ENCODE measurements around the gene ATXN10. TPM values are rescaled to one million over a fixed set of nuclear protein-coding genes. Genes with fewer than 3 reads are reported as not detected.

The ATXN10 gene
- total and polyA plus RNA-seq, 2 donors (not counting 1 experiment from before 2014, with no cell fraction given) = 52.3 to 95.5 TPM

GRCh38 chr22:45631841-45632238, 39.8 kb upstream of the ATXN10 start:
- Histone ChIP-seq H3K9me3 (ENCODE audit: control extremely low read depth in 1 of 3, control insufficient read depth in 2 of 3, insufficient read depth in 1 of 3, low read length in 2 of 3) (no peaks in the 10 kb centered on the region), H3K79me2 (ENCODE audit: control insufficient read depth, insufficient read depth, low read length) (no peaks in the 10 kb centered on the region), H3K36me3 (replicated peaks in 1 of 2; ENCODE audit: control extremely low read depth in 1 of 2, control insufficient read depth in 1 of 2, extremely low read depth in 1 of 2, insufficient read depth in 2 of 2, low read length in 1 of 2) (no peaks in the 10 kb centered on the region), H3K4me1 (ENCODE audit: control insufficient read depth in 2 of 2, insufficient read depth in 2 of 2, low read length in 2 of 2) (no peaks in the 10 kb centered on the region), H2AFZ (ENCODE audit: insufficient read depth, low read depth, low read length, poor library complexity, severe bottlenecking) (no peak overlapping the region), H3K4me2 (replicated peaks; ENCODE audit: low read depth, low read length, poor library complexity, severe bottlenecking) (no peak overlapping the region), H3K9ac (ENCODE audit: low read length) (no peak overlapping the region), H3K27me3 (replicated peaks in 1 of 4; ENCODE audit: control extremely low read depth in 1 of 4, control insufficient read depth in 3 of 4, insufficient read depth in 4 of 4, low read length in 3 of 4) (peaks cover 0 to 30% (median 4%) of the 10 kb centered on the region in 4 experiments), H4K20me1 (ENCODE audit: control insufficient read depth, insufficient read depth, low read length, poor library complexity, severe bottlenecking) (no peaks in the 10 kb centered on the region), H3K4me3 (ENCODE audit: control extremely low read depth in 1 of 5, extremely low read depth in 1 of 5, insufficient read depth in 1 of 5, low read depth in 2 of 5, low read length in 4 of 5) (no peak overlapping the region), H3K27ac (ENCODE audit: low read length in 2 of 2) (no peak overlapping the region)
- ChIA-PET POLR2A (no interaction called here), CTCF (interaction anchor here (1.5 kb wide), 1 partner anchor 13 kb away, joined by 4 read pairs; no protein-coding TSS in a partner anchor)
- 94% methylated on average over 2 of the region's 7 CpGs for WGBS (ENCODE audit: insufficient coverage)
- no peak for ATAC-seq (ENCODE audit: low read depth)
- no peak for DNase-seq
- no peak overlapping the region for H3K4me3 Mint-ChIP-seq
- TF ChIP-seq CTCF (IDR thresholded peaks at IDR 0.05) = no peak
- TF ChIP-seq EZH2 (IDR thresholded peaks at IDR 0.05; ENCODE audit: borderline replicate concordance, insufficient read depth, low read depth, low read length, poor library complexity, severe bottlenecking) = no peak
- H3K4me1 Mint-ChIP-seq = no peaks in the 10 kb centered on the region
- H3K27me3 Mint-ChIP-seq = peaks cover 54% of the 10 kb centered on the region
- H3K27ac Mint-ChIP-seq = no peak overlapping the region
- intact Hi-C loops (cut with micrococcal nuclease) = no loop called here
- H3K9me3 Mint-ChIP-seq (ENCODE audit: insufficient read depth) = no peaks in the 10 kb centered on the region

- Mint-ChIP-seq H3K27ac (no peak overlapping the region), H3K4me1 (no peaks in the 10 kb centered on the region), H3K9me3 (ENCODE audit: insufficient read depth) (no peaks in the 10 kb centered on the region), H3K27me3 (peaks cover 58% of the 10 kb centered on the region), H3K4me3 (no peak overlapping the region)
- 37% methylated on average over 11 of the region's 15 CpGs for WGBS (ENCODE audit: insufficient coverage)
- DNase-seq = no peak
- Histone ChIP-seq H4K20me1 (ENCODE audit: control insufficient read depth, insufficient read depth, low read length, poor library complexity, severe bottlenecking) (no peaks in the 10 kb centered on the region), H3K27me3 (replicated peaks in 1 of 4; ENCODE audit: control extremely low read depth in 1 of 4, control insufficient read depth in 3 of 4, insufficient read depth in 4 of 4, low read length in 3 of 4) (peaks cover 0 to 30% (median 4%) of the 10 kb centered on the region in 4 experiments), H3K79me2 (ENCODE audit: control insufficient read depth, insufficient read depth, low read length) (no peaks in the 10 kb centered on the region), H3K4me3 (ENCODE audit: control extremely low read depth in 1 of 5, extremely low read depth in 1 of 5, insufficient read depth in 1 of 5, low read depth in 2 of 5, low read length in 4 of 5) (no peak overlapping the region), H2AFZ (ENCODE audit: insufficient read depth, low read depth, low read length, poor library complexity, severe bottlenecking) (no peak overlapping the region), H3K4me1 (ENCODE audit: control insufficient read depth in 2 of 2, insufficient read depth in 2 of 2, low read length in 2 of 2) (no peaks in the 10 kb centered on the region), H3K27ac (ENCODE audit: low read length in 2 of 2) (no peak overlapping the region), H3K4me2 (replicated peaks; ENCODE audit: low read depth, low read length, poor library complexity, severe bottlenecking) (no peak overlapping the region), H3K36me3 (replicated peaks in 1 of 2; ENCODE audit: control extremely low read depth in 1 of 2, control insufficient read depth in 1 of 2, extremely low read depth in 1 of 2, insufficient read depth in 2 of 2, low read length in 1 of 2) (no peaks in the 10 kb centered on the region), H3K9me3 (ENCODE audit: control extremely low read depth in 1 of 3, control insufficient read depth in 2 of 3, insufficient read depth in 1 of 3, low read length in 2 of 3) (no peaks in the 10 kb centered on the region), H3K9ac (ENCODE audit: low read length) (no peak overlapping the region)
- ChIA-PET POLR2A (no interaction called here), CTCF (interaction anchor here (0.8 kb wide), 1 partner anchor 9 kb away, joined by 3 read pairs; no protein-coding TSS in a partner anchor)
- intact Hi-C loops (cut with micrococcal nuclease) = no loop called here
- no peak for ATAC-seq (ENCODE audit: low read depth)
- TF ChIP-seq EZH2 (IDR thresholded peaks at IDR 0.05; ENCODE audit: borderline replicate concordance, insufficient read depth, low read depth, low read length, poor library complexity, severe bottlenecking) (no peak), CTCF (IDR thresholded peaks at IDR 0.05) (no peak)
Observed at GRCh38 chr22:45632791-45633515, 38.7 kb upstream of the ATXN10 start.
